PC-3 (cell line): ENCODE results near the gene ETV2.

Source experiments
- EZH2 ChIP-seq: fragments of 300-600 bp; sonication (generic); IDR thresholded peaks from one replicate; pipeline ENCODE4 v1.6.1; 2017; ENCODE audit warnings: antibody characterized with exemption, mild to moderate bottlenecking, low read length; ENCODE audit not compliant: unreplicated experiment
- TF ChIP-seq, protein P1 (sequence below): fragments of 300-600 bp; sonication (generic); conservative IDR thresholded peaks from 2 replicates; pipeline ENCODE4 v1.5.1; 2017; ENCODE audit warnings: antibody characterized with exemption, low read depth, mild to moderate bottlenecking, low read length

DNA sequence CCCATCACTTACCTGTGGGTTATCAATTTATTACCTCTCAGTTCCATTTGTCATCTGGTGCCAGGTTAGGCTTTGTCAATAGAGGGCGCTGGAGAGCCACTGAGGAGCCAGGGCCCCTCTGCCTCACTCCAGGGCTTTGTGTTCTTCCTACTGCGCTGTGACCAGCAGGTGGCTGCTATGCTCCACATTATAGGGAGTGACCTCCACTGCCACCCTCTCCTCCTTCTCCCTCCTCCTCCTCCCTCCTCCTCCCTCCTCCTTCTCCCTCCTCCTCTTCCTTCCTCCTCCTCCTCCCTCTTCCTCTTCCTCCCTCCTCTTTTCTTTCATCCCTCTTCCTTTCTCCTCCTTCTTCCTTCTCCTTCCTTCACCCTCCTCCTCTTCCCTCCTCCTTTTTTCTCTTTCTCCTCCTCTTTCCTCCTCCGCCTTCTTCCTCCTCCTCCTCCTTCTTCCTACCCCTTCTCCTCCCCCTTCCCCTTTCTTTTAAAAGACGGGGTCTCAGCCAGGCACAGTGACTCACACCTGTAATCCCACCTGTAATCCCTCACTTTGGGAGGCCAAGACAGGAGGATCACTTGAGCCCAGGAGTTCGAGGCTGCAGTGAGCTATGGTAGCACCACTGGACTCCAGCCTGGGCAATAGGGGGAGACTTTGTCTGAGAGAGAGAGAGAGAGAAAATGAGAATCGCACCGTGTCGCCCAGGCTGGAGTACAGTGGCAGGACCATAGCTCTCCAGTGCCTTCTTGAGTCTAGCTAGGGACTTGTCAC lies 52.5 kb downstream of the ETV2 start:
- TF ChIP-seq, protein P1, sequence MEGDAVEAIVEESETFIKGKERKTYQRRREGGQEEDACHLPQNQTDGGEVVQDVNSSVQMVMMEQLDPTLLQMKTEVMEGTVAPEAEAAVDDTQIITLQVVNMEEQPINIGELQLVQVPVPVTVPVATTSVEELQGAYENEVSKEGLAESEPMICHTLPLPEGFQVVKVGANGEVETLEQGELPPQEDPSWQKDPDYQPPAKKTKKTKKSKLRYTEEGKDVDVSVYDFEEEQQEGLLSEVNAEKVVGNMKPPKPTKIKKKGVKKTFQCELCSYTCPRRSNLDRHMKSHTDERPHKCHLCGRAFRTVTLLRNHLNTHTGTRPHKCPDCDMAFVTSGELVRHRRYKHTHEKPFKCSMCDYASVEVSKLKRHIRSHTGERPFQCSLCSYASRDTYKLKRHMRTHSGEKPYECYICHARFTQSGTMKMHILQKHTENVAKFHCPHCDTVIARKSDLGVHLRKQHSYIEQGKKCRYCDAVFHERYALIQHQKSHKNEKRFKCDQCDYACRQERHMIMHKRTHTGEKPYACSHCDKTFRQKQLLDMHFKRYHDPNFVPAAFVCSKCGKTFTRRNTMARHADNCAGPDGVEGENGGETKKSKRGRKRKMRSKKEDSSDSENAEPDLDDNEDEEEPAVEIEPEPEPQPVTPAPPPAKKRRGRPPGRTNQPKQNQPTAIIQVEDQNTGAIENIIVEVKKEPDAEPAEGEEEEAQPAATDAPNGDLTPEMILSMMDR = peak; percentile 84
- TF ChIP-seq EZH2 = no peak
